NCI-H748 (cell line): ENCODE measurements around the gene RXFP4.
A peak's percentile ranks its signal among the peaks of the same experiment; 100 is the strongest.
"Not testable (repeated sequence)": the region's sequence is repeated elsewhere in the genome, so short reads cannot be mapped to it uniquely, and the experiment has no call there.

Experiments
- DNase-seq: peaks from one replicate; lab custom pipeline; 2025; ENCODE audit not compliant: unreplicated experiment; lab: John Stamatoyannopoulos, UW

Gene RXFP4

GRCh38 chr1:155930725-155931124 is 10.7 kb upstream of the RXFP4 start:
- DNase-seq = not testable (repeated sequence)

- no peak for DNase-seq
Observed at GRCh38 chr1:155931332-155932038, 10.0 kb upstream of the RXFP4 start.

GRCh38 chr1:155932081-155932480 is 9.4 kb upstream of the RXFP4 start:
- DNase-seq = no peak

- no peak for DNase-seq
Observed at GRCh38 chr1:155932487-155932886, 9.0 kb upstream of the RXFP4 start.

GRCh38 chr1:155933591-155934096 is 7.8 kb upstream of the RXFP4 start:
- peak; percentile 19 for DNase-seq

GRCh38 chr1:155934097-155934935 is 7.1 kb upstream of the RXFP4 start, which contains the start of gene KHDC4:
Gene KHDC4, minus strand, starts transcription at chr1:155934413. Its CDS starts 40 bp downstream, at chr1:155934373.
- DNase-seq = peak; percentile 99

GRCh38 chr1:155934936-155935590 is 6.4 kb upstream of the RXFP4 start:
- peak; percentile 34 for DNase-seq

GRCh38 chr1:155938220-155938627 is 3.2 kb upstream of the RXFP4 start:
- peak; percentile 57 for DNase-seq

GRCh38 chr1:155940482-155940992 is 901 bp upstream of the RXFP4 start:
- DNase-seq = no peak

- no peak for DNase-seq
Observed at GRCh38 chr1:155941845-155942531, 550 bp downstream of the RXFP4 start.

GRCh38 chr1:155942578-155943141 is 1.2 kb downstream of the RXFP4 start:
- DNase-seq = no peak

- no peak for DNase-seq
Observed at GRCh38 chr1:155944444-155944799, 3.0 kb downstream of the RXFP4 start.

- DNase-seq = no peak
Observed at GRCh38 chr1:155946633-155947219, 5.3 kb downstream of the RXFP4 start.

- DNase-seq = no peak
Observed at GRCh38 chr1:155947292-155947691, 5.9 kb downstream of the RXFP4 start.

GRCh38 chr1:155947741-155948140 is 6.3 kb downstream of the RXFP4 start:
- no peak for DNase-seq

- DNase-seq = no peak
Observed at GRCh38 chr1:155950829-155951228, 9.4 kb downstream of the RXFP4 start.

- no peak for DNase-seq
Observed at GRCh38 chr1:155951753-155952504, 10.5 kb downstream of the RXFP4 start.

- DNase-seq = no peak
Observed at GRCh38 chr1:155952505-155952890, 11.1 kb downstream of the RXFP4 start.

- no peak for DNase-seq
Observed at GRCh38 chr1:155954645-155955044, 13.2 kb downstream of the RXFP4 start.
